Esophagus (tissue), 2 donors: ENCODE data around the gene PDCD1. TPM values are rescaled to one million over a fixed set of nuclear protein-coding genes. Genes with fewer than 3 reads are reported as not detected.

Experiments used
- H3K27ac ChIP-seq, 2 donors: one replicate each; pipeline ENCODE4 v1.5.1; 2013; ENCODE audit warnings: low read depth in 2 of 2, mild to moderate bottlenecking in 2 of 2, inconsistent platforms in 1 of 2, low read length in 1 of 2, moderate library complexity in 1 of 2
- H3K27me3 ChIP-seq, 2 donors: one replicate each; pipeline ENCODE4 v1.6.1; 2013; ENCODE audit warnings: low read length in 2 of 2, control low read depth in 1 of 2, mild to moderate bottlenecking in 1 of 2; ENCODE audit not compliant: insufficient read depth in 2 of 2, control insufficient read depth in 1 of 2
- H3K36me3 ChIP-seq, 2 donors: one replicate each; pipeline ENCODE4 v1.6.1; 2013; ENCODE audit warnings: low read length in 1 of 2; ENCODE audit not compliant: control insufficient read depth in 2 of 2, insufficient read depth in 2 of 2
- H3K4me1 ChIP-seq, 2 donors: one replicate each; pipeline ENCODE4 v1.6.1; 2013; ENCODE audit warnings: low read length in 1 of 2; ENCODE audit not compliant: control insufficient read depth in 2 of 2, insufficient read depth in 2 of 2
- H3K4me3 ChIP-seq, 2 donors: one replicate each; pipeline ENCODE4 v1.5.1; 2013; ENCODE audit warnings: low read length in 2 of 2, mild to moderate bottlenecking in 2 of 2, low read depth in 1 of 2, moderate library complexity in 1 of 2
- H3K9me3 ChIP-seq, 2 donors: one replicate each; pipeline ENCODE4 v1.6.1; 2013; ENCODE audit warnings: mild to moderate bottlenecking in 2 of 2, low read depth in 1 of 2, low read length in 1 of 2, moderate library complexity in 1 of 2; ENCODE audit not compliant: control insufficient read depth in 2 of 2, insufficient read depth in 1 of 2
- WGBS, 2 donors: extraction: QIAGEN DNeasy Blood & Tissue Kit; methylation state at CpG; one replicate each; pipeline ENCODE4 v1.1.7; 2013; 5-methylcytosine and 5-hydroxymethylcytosine counted together
- polyA plus RNA-seq, 2 donors: library from polyadenylated mRNA; stranded (reverse); fragments of 200-250 nt; gene quantifications; one replicate each; pipeline ENCODE4 v1.2.3, GENCODE V29; 2013
- donor health status: healthy with polysubstance abuse.
- donor health status: Bipolar disorder and iron deficiency.

Gene PDCD1
- polyA plus RNA-seq, 2 donors = 0.54 to 0.73 TPM

- WGBS, 2 donors = 80 to 81% methylated on average over 27 of the region's 27 CpGs
- no peaks in the 10 kb centered on the region for H3K4me1 ChIP-seq
- H3K36me3 ChIP-seq = no peaks in the 10 kb centered on the region
- H3K27me3 ChIP-seq = no peaks in the 10 kb centered on the region
- H3K9me3 ChIP-seq = no peaks in the 10 kb centered on the region
- H3K27ac ChIP-seq = no peak overlapping the region
- H3K4me3 ChIP-seq = no peak overlapping the region
These were observed 4.9 kb downstream of the PDCD1 start for GRCh38 chr2:241853651-241854341.

- WGBS, 2 donors = 85 to 89% methylated on average over 8 to 10 of the region's 10 CpGs
- no peaks in the 10 kb centered on the region for H3K9me3 ChIP-seq
- no peaks in the 10 kb centered on the region for H3K27me3 ChIP-seq
- no peaks in the 10 kb centered on the region for H3K4me1 ChIP-seq
- H3K36me3 ChIP-seq = no peaks in the 10 kb centered on the region
- no peak overlapping the region for H3K27ac ChIP-seq
- no peak overlapping the region for H3K4me3 ChIP-seq
These were observed 5.6 kb downstream of the PDCD1 start for GRCh38 chr2:241852981-241853631.

GRCh38 chr2:241852116-241852980, 6.3 kb downstream of the PDCD1 start:
- Histone ChIP-seq H3K4me1 (no peaks in the 10 kb centered on the region), H3K4me3 (no peak overlapping the region), H3K9me3 (no peaks in the 10 kb centered on the region), H3K27me3 (no peaks in the 10 kb centered on the region), H3K27ac (no peak overlapping the region), H3K36me3 (no peaks in the 10 kb centered on the region)
- 90 to 93% methylated on average over 39 of the region's 39 CpGs for WGBS, 2 donors

- 91 to 92% methylated on average over 24 to 26 of the region's 26 CpGs for WGBS, 2 donors
- no peak overlapping the region for H3K27ac ChIP-seq
- H3K9me3 ChIP-seq = no peaks in the 10 kb centered on the region
- no peaks in the 10 kb centered on the region for H3K36me3 ChIP-seq
- no peaks in the 10 kb centered on the region for H3K4me1 ChIP-seq
- no peak overlapping the region for H3K4me3 ChIP-seq
- no peaks in the 10 kb centered on the region for H3K27me3 ChIP-seq
These were observed 7.2 kb downstream of the PDCD1 start for GRCh38 chr2:241851325-241852115.

DNA sequence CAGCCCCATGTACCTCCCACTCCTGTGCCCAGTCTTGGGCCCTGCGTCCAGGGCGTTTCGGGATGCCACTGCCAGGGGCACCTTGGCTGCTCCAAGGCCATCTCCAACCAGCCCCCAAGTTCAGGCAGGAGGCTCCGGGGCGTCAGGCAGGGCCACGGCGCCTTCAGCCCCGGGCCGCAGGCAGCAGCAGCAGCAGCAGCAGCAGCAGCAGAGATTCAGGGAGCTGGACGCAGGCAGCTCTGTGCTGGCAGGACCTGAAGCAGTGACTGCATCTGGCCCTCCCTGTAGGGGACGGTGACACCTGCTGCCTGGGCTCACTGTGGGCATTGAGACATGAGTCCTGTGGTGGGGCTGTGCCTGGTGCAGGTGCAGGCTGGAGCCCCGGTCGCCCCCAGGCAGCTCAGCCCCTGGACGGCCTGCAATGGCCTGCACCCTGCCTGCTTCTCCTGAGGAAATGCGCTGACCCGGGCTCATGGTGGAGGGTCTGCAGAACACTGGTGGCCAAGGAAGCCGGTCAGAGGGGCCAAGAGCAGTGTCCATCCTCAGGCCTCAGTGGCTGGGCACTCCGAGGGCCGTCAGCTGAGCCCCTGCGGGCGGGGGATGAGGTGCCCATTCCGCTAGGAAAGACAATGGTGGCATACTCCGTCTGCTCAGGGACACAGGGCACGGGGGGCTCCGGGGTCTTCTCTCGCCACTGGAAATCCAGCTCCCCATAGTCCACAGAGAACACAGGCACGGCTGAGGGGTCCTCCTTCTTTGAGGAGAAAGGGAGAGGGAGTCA, 8.0 kb downstream of the PDCD1 start:
- Histone ChIP-seq H3K9me3 (no peaks in the 10 kb centered on the region), H3K4me1 (no peaks in the 10 kb centered on the region), H3K27ac (no peak overlapping the region), H3K27me3 (no peaks in the 10 kb centered on the region), H3K4me3 (no peak overlapping the region), H3K36me3 (no peaks in the 10 kb centered on the region)
- WGBS, 2 donors = 91 to 94% methylated on average over 27 of the region's 27 CpGs

- 91 to 92% methylated on average over 16 of the region's 16 CpGs for WGBS, 2 donors
- Histone ChIP-seq H3K9me3 (no peaks in the 10 kb centered on the region), H3K4me3 (no peak overlapping the region), H3K27ac (no peak overlapping the region), H3K4me1 (peaks cover 0 to 2% of the 10 kb centered on the region in 2 donors), H3K36me3 (no peaks in the 10 kb centered on the region), H3K27me3 (no peaks in the 10 kb centered on the region)
These were observed 8.8 kb downstream of the PDCD1 start for GRCh38 chr2:241849616-241850543.

DNA sequence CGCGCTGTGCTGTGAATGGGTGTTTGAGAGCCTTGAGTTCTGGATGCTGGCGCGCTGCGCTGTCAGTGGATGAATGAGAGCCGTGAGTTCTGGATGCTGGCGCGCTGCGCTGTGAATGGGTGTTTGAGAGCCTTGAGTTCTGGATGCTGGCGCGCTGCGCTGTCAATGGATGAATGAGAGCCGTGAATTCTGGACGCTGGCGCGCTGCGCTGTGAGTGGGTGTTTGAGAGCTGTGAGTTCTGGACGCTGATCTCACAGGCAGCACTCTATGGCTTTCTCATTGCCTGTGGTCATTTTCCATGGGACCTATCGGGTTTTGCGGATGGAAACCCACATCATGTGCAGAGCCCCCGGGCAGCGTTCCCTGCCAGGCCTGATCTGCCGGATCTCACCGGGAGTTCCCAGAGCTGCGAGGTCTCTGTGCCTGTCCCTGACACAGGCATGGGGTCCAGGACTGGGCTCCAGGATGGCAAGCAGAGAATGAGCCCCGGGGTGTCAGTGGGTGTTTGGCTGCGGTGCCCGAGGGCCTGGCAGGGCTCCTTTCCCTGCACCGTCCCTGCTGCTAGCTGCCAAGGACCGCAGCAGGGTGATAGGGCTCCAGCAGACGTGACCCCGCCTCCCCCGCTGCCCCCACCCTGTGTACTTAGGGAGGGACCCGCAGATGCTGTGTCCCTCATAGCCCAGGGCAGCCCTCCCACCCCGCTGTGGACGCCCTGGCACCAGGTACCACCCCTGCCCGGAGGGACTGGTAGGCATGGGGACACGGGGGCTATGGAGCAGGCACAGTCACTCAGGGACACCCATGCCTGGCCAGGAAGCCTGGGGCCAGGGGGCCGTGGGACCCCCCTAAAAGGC, 9.7 kb downstream of the PDCD1 start:
- Histone ChIP-seq H3K27me3 (no peaks in the 10 kb centered on the region), H3K4me1 (peaks cover 0 to 6% of the 10 kb centered on the region in 2 donors), H3K27ac (no peak overlapping the region), H3K9me3 (no peaks in the 10 kb centered on the region), H3K4me3 (no peak overlapping the region), H3K36me3 (no peaks in the 10 kb centered on the region)
- WGBS, 2 donors = 81 to 84% methylated on average over 39 of the region's 39 CpGs
